Epithelial cell of prostate (primary cell): Measurements from ENCODE around the gene SPHK1.

Source experiments
- DNase-seq: peaks from one replicate; pipeline ENCODE4 v3.0.0-alpha.2; 2011; ENCODE audit warnings: low read depth, low spot score
- H3K27ac ChIP-seq: fragments of 450-650 bp; 2 replicates; pipeline ENCODE4 v1.5.1; 2017; ENCODE audit warnings: mild to moderate bottlenecking

Gene SPHK1

GRCh38 chr17:76404256-76404655, 19.8 kb downstream of the SPHK1 start:
- DNase-seq, result no peak
- no peak overlapping the region for H3K27ac ChIP-seq

DNA sequence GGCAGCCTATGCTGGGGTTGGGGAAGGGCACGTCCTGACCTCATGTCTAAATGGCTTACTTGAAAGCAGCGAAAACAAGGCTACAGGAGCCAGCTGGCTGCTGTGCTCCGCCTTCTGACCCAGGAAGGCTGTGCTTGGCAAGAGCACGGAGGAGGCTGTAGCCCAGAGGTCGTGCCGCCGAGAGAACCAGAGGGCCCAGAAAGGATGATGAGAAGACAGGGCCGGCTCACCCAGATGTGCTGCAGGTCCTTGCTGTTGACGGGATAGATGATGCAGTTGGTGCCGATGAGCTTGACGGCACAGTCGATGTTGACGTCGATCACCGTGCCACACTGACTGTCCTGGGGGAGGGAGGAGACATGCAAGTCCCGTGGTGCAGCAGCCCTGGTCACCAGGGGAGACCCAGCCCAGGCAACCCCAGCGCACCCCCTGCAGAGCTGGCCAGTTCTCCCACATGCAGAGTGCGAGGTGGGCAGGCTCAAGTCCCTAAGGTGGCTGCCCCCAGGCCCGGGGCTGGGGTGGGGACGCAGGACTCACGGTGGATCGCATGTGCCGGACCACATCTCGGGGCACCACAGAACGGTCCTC, 20.7 kb downstream of the SPHK1 start:
- no peak for DNase-seq
- no peak overlapping the region for H3K27ac ChIP-seq

- no peak overlapping the region for H3K27ac ChIP-seq
Measured at GRCh38 chr17:76405607-76405966, 21.2 kb downstream of the SPHK1 start.

DNA sequence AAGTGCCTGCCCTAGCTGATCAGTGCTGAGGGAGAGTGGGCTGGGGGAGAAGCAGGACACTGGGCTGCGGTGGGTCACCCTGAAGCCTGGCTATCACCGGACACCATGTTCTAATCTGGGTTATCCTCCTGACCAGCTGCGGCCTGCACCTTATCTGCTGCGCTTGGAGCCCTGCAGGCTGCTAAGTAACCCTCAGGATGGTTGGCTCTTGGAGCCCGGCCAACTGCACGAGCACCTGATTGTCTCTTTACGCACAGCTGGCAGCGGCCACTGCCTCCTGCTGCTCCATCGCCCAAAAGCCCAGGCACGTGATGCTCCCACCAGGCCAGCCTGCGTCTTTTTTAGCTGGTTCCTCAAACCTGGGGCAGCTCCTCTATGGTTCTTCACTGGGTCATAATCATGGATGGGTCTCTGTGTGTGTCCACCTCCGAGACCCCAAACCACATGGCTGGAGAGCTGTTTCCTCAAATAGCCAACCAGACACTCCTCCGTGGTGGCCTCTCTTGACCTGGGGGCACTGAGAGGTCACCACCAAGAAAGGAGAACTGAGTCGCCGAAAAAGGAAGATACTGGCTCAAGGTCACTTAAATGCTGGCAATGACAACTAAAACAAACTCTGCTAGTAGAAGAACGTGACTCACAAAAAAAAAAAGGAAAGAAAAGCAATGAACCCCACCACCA, 21.7 kb downstream of the SPHK1 start:
- no peak for DNase-seq

More at GRCh38 chr17:76405607-76405966, 21.2 kb downstream of the SPHK1 start:
- DNase-seq, result no peak

GRCh38 chr17:76407509-76407908, 23.1 kb downstream of the SPHK1 start:
- no peak for DNase-seq
- H3K27ac ChIP-seq, result no peak overlapping the region

More for the DNA sequence above, 21.7 kb downstream of the SPHK1 start:
- H3K27ac ChIP-seq, result no peak overlapping the region

DNA sequence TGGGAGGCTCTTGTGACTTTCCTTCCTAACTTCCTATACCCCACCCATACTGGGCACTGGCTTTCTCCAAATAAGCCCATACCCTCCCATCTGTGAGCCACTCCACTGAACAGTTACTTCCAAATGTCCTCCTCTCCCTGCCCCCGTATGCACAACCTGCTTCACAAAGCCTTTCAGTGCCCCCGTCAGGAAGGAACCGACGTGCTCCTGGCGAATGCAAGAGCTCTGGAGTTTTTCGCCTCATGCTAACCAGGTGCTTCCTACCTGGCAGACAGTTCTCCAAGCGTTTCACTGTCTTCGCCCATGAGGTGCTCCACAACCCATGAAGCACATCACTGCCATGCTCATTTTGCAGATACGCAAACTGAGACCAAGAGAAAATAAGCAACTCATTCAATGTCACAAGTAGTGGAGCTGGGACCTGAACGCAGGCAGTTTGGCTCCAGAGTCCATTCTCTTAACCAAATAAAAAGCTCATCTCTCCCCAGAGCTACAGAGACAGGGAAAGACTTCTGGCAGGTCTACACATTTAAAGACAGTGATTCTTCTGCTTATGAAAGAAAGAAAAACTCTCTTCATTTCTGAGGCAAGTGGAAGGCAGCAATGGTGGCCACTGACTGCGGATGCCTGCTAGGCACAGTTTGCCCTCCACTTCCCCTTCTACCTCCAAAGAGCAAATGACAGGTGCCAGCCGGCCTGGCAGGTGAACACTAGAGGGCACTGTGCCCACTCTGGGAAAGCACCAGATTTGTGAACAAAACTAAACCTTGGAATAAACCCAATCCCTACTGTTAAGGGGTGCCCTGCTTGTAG, 23.8 kb downstream of the SPHK1 start:
- DNase-seq, result no peak

DNA sequence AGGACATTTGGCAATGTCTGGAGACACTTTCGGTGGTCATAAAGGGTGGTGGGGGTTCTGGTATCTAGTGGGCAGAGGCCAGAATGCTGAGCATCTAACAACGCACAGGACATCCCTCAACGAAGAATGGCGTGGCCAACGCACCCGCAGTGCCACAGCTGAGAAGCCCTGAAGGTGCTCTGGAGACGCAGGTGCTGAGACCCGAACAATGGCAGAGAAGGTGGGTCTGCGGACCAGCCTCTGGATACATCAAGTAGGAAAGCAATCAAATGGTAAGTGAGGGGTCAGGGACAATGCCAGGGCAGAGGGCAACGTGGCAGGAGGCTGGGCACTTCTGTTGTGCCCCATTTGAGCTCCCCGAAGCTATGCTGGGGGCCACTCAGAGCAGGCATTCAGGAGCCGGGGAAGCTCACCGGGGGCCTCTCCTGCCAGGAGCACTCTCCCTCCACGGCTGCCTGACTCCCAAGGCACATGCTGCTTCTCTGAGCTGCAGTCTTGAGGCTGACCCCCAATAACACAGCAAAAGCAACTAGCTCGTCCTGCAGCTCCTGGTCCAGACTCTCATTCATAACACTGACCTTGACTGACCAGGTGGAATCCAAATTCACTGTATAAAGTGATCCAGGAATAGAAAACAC, 26.0 kb downstream of the SPHK1 start:
- H3K27ac ChIP-seq, result no peak overlapping the region
- DNase-seq, result no peak

More for the DNA sequence above, 23.8 kb downstream of the SPHK1 start:
- H3K27ac ChIP-seq, result no peak overlapping the region

DNA sequence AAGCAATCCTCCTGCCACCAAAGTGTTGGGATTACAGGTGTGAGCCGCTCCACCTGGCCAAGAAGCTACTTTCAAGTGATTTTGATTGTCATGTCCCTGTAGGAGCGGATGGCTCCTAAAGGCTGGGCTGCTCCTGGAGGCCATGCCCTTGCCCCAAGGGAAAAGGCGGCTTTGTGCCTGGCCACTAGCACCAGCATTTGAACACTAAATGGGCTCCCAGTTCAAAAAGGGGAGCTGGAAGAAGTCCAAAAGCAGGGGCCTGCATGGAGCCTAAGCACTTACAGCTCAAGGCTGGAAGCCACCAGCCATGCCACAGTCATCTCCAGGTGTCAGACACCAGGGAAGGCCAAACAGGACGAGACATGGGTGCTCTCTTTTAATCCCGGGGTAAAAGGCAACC, 26.8 kb downstream of the SPHK1 start:
- no peak overlapping the region for H3K27ac ChIP-seq
- no peak for DNase-seq

- H3K27ac ChIP-seq, result no peak overlapping the region
- no peak for DNase-seq
Measured at GRCh38 chr17:76414334-76415295, 30.2 kb downstream of the SPHK1 start.

DNA sequence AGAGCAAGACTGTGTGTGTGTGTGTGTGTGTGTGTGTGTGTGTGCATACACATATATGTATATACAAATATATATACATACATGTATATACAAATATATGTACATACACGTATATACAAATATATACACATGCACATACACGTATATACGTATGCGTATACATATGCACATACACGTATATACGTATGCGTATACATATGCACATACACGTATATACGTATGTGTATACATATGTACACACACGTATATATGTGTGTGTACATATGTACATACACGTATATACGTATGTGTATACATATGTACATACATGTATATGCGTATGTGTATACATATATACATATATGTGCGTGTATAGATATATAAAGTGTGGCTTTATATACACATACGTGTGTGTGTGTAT, 31.4 kb downstream of the SPHK1 start:
- DNase-seq, result no peak
- no peak overlapping the region for H3K27ac ChIP-seq

DNA sequence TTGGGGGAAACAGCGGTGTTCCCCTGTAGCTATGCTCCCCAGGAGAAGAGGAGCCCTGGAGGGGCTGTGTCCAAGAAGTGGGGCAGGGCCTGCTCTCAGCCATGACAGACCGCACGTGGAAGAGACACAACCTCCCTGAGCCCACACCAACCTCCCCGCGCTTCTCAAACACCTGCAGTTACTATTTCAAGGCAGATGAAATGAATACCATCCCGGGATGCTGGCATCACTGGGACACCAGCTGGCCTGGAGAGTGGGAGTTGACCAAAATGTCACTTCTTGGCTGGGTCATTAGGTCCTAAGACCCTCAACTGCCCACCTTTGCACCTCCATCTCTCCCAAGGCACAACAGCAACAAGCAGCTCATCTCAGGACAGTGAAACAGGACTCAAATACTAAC, 32.0 kb downstream of the SPHK1 start:
- no peak for DNase-seq
- no peak overlapping the region for H3K27ac ChIP-seq

DNA sequence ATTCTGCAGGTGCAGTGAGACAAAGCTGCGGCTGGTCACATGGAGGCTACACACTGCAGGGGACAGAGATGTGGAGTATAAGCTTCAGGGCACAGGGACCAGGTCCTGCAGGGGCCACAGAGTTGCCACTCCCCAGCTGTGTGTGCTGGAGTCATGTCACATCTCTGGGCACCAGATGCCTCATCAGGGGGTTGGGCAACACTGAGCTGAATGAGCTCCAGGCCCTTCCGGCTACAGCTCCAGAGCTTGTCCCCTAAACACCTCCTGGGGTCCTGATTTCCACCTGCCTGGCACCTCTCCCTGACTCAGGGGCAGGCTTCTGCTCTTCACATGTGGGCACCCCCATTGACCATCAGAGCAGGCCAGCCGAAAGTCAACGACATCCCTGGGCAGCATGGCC, 32.5 kb downstream of the SPHK1 start:
- no peak overlapping the region for H3K27ac ChIP-seq
- DNase-seq, result no peak

- H3K27ac ChIP-seq, result no peak overlapping the region
Measured at GRCh38 chr17:76417499-76418143, 33.2 kb downstream of the SPHK1 start.

DNA sequence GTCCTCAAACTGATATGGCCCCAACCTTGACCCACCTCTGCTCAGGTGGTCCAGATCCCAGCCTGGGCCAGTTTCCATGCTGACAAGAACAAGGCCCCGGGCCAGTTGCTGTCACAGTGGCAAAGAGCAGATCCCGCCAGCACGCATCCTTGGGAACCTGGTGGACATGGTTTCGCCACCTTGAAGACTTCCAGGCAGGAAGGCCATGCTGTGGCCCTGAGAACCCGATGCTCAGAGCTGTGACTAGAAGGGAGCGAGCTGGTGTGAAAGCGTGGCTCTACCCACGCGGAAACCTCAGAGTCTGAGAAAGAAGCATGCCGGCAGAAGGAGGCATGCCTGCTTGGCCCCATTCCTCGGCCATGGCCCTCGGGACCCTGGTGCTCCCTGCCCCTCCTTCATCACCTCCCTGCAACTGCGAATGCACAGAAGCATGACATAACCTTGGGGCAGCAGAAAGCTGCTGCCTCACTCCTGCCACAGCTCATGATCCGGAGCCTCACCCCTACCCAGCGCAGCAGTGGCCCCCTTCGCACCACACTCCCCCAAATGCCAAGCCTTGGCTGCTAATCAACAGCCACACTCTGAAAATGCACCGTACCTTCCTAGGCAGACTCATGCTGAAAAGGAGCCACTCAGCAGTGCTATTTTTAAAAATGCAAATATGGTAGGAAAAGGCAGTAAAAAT, 35.3 kb downstream of the SPHK1 start:
- no peak overlapping the region for H3K27ac ChIP-seq
- no peak for DNase-seq

More at GRCh38 chr17:76417499-76418143, 33.2 kb downstream of the SPHK1 start:
- DNase-seq, result no peak

DNA sequence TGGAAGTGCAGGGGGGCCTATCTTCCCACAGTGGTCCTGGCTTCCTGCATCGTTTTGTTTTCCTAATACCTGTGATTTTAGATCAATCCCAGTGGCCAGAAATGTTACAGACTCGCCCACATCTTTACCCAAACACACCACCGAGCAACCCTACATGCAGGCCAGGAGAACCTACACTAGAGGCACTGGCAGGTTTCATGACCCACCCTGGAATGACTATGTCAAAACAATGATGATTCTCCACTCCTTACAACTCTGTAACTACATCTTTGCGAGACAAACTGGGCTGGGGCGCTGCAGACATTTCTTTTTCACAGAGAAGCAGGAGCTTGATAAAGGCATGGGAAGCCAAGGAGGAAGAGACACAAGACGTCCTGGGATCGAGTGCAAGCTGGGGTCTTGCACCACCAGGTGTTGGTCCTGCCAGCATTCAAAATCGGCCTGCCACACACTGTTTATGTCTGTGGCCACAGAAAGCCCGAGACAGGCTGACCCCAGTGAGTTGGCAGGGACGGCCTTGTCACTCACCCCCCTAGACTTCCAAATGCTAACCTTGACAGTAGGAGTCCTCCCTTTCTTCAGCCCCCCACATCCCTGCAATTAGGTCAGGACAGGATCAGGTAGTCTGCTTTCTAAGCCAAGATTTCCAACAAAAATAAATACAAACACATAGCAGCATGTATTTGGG, 36.1 kb downstream of the SPHK1 start:
- no peak overlapping the region for H3K27ac ChIP-seq
- DNase-seq, result no peak

GRCh38 chr17:76421044-76421407, 36.6 kb downstream of the SPHK1 start:
- H3K27ac ChIP-seq, result no peak overlapping the region
- no peak for DNase-seq

- H3K27ac ChIP-seq, result no peak overlapping the region
- DNase-seq, result no peak
Measured at GRCh38 chr17:76422406-76422805, 38.0 kb downstream of the SPHK1 start.

- no peak overlapping the region for H3K27ac ChIP-seq
- DNase-seq, result no peak
Measured at GRCh38 chr17:76422860-76423259, 38.5 kb downstream of the SPHK1 start.
